Stimulated activated CD8-positive, alpha-beta memory T cell treated with anti-CD3 and anti-CD28 coated beads, Interleukin-15, amount 100 ng/mL, for 1 hour (primary cell): ENCODE results near the gene BDKRB1.
"Not testable (repeated sequence)": the region's sequence is repeated elsewhere in the genome, so short reads cannot be mapped to it uniquely, and the experiment has no call there.

ENCODE experiments used
- DNase-seq: peaks from one replicate; pipeline ENCODE4 v3.0.0-alpha.2; 2020; ENCODE audit warnings: low read depth

BDKRB1 gene

DNA sequence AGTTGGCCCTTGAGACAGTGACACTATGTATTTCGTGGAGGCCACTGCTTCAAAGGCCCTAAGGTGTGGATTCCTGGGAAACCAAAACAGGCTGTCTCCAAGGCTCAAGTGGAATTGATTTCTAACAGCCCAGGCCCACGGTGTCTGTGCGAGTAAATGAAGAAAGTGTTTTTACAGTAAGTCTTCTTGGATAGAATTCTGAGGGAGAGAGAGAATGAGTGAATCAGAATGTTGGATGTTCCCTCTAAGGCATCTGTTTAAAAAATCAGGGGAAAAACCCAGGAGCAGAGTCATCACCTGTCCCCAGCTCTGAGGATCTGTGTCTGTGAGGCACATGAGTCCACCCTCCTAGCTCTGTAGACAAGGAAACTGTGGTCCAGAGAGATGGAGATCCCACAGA is 22.3 kb upstream of the BDKRB1 start:
- DNase-seq: no peak

- DNase-seq: no peak
Observed at GRCh38 chr14:96235426-96235825, 20.6 kb upstream of the BDKRB1 start.

DNA sequence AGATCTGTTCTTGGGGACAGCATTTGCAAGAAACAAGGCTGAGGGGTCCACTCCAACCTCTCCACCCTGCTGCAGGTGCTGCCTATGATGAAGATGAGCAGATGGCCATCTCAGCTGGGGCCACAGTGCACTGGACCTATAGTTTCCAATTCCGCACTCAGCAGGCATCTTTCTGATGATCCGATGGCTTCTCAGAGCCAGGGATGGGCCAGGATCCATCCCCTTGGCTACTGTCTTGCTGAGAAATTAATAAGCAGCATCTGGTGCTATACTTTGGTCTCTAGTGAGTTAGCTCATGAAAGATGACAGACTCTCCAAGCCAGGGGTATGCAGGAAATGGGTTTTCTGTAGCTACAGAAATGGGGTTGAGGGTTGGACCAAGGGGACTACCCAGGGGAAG is 18.4 kb upstream of the BDKRB1 start:
- DNase-seq: no peak

DNA sequence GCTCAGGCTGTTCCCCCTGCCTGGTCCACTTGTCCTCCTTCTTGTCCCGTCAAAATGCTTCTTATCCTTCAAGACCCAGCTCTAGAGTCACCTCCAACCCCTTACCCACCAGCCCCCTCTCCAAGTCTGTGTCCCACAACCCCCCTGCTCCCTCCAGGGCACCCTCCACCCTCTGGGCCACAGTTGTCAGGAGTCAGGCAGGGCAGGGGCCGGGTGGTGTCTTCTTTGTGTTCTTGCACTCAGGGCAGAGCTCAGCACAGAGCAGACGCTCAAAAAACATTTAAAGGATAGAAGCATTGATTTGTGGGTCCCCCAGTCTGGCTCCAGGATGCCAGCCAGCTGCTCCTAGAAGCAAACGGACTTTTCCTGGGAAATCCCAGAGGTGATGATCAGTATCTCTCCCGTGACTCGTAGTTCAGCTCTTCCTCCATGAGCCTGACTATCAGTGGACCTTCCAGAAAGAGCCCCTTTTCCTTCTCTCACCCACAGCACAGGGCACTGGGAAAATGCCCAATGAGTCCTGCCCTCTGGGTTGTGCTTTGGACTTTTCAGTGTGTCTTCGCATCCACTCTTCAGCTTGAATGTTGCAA is 17.2 kb upstream of the BDKRB1 start:
- DNase-seq: no peak

DNA sequence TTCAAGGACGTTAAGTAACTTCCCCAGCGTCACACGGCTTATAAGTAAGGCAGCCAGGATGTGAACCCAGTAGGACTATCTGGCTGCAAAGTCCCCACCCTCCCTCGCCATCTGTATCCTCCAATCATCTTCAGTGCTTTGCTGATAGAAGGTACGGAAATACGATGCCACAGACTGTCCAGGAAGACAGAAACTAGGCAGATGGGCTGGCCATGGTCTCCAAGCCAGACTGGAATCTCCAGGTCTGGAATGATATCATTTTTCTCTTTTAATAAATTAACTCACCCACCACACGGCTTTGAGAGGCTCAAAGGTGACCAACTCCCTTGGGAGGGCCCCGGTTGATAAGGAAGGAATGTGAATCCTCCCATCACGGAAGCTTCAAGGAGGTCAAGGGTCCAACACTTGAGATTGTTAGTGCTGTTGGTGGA is 16.3 kb upstream of the BDKRB1 start:
- no peak for DNase-seq

- no peak for DNase-seq
Observed at GRCh38 chr14:96240641-96241040, 15.4 kb upstream of the BDKRB1 start.

GRCh38 chr14:96242126-96242525 is 13.9 kb upstream of the BDKRB1 start:
- no peak for DNase-seq

GRCh38 chr14:96243785-96244184 is 12.2 kb upstream of the BDKRB1 start:
- no peak for DNase-seq

- DNase-seq: not testable (repeated sequence)
Observed at GRCh38 chr14:96245074-96245473, 10.9 kb upstream of the BDKRB1 start.

GRCh38 chr14:96245710-96246538 is 10.1 kb upstream of the BDKRB1 start:
- no peak for DNase-seq

DNA sequence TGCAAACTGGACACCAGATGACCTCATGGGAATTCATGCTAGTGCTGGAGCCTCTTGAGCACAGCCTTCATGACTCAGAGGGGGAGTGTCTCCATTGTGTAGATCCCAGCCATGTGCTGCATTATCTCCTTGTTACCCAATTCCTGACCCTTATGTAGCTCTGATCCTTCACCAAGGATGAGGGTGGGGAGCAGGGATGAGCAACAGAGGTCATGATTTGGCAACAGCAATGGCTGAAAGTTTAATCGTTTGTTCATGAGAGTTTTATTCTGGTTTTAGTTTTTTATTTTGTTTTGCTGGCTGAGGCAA is 9.5 kb upstream of the BDKRB1 start:
- no peak for DNase-seq

- DNase-seq: no peak
Observed at GRCh38 chr14:96247031-96247430, 9.0 kb upstream of the BDKRB1 start.

- DNase-seq: no peak
Observed at GRCh38 chr14:96249029-96249428, 7.0 kb upstream of the BDKRB1 start.

GRCh38 chr14:96250485-96250884 is 5.5 kb upstream of the BDKRB1 start:
- DNase-seq: no peak

GRCh38 chr14:96251656-96252155 is 4.3 kb upstream of the BDKRB1 start:
- DNase-seq: no peak

- DNase-seq: no peak
Observed at GRCh38 chr14:96252323-96252998, 3.5 kb upstream of the BDKRB1 start.

DNA sequence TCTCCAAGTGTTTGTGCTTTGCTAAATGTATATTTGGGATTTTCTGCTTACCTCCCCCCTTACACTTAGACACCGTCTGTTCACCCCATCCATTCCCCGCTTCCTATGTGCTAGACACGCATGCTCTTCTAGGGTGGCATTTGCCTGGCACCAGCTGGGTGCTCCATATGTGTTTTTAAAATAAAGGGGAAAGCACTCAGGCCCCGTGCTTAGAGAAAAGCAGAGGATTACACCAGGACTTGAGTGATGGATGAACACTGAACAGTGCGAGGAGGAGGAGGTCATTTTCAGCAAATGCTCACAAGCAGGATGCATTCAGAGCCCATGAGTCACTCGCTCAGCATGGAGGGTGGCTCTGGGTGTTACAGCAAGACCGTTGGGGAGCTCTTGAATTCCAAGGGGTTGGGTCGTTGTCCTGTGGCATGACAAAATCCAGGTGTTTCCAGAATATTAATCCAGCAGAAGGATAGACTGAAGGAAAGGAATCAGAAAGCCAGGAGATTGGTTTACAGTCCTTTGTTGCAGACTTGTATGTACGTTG is 2.9 kb upstream of the BDKRB1 start:
- DNase-seq: no peak

DNA sequence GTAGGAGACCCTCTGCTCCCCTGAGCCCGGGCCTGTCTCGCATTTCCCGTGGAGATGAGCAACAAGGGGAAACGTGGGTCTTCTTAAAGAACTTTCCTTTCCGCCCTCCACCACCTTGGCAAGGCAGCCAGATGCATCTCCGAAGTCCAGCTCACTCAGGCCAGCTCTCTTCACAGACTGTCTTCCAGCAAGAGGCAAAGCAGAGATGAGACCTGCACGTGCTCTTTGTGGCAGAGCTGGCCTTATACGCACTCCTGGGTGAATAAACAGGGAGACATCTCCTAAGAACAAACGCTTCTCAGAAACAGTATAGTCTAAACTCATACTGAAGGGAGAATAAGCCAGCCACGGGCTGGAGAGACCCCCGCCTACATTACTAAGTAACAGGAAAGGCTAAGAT is 1.3 kb upstream of the BDKRB1 start:
- DNase-seq: no peak

DNA sequence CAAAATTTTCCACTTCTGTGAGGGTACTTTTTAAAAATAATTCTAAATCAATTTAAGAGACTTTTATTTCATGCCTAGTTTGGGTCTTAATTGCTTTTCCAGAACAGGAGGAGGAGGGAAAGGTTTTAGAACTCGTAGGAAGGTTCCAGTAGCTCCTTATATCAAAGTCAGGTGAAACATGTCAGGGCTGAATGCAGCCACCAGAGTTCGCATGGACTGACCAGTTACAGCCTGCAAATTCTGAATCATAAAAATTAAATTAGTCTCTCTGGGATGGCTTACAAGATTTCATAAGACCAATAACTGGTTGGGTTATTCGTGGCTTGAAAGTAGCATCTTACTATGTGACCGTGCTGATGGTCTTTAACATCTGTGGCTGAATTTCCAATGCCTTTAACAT is 397 bp downstream of the BDKRB1 start:
- DNase-seq: no peak

DNA sequence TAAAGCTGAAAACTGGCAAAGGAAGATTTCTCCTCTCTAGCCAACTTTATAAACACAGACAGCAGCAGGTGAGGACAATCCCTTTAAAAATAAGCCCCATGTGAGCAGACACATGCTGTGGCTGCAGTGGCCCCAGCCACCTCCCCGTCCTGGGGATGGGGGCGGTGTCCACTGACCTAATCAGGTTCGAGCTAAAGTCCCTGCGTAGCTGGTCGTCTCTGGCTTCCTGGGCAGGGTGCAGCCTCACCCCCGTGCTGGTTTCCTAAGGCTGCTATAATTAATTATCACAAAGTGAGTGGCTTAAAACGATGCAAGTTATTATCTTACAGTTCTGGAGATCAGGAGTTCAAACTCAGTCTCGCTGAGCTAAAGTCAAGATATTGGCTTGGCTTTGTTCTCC is 1.0 kb downstream of the BDKRB1 start:
- DNase-seq: no peak

- no peak for DNase-seq
Observed at GRCh38 chr14:96257900-96258299, 1.9 kb downstream of the BDKRB1 start.

DNA sequence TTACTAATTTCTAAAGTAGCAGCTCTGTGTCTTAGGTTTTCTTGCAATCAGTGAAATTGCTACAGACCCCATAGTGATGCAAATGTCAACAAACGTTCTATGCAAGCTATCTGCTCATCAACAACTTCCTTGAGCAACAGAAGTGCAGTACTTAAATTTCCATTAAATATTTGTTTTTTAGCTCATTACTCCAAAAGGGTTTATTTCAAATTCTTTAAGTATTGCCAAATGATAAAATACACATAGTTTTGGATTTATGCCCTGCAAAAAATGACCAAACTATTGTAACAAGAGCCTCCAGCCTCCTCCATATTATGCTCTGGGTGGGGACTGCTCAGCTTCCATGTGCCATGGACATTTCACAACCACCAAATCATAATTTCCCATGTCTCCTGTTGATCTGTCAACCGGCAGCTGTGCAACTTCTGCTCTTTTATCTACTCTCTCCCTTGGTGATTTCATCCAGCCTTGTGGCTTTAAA is 4.4 kb downstream of the BDKRB1 start:
- no peak for DNase-seq

- no peak for DNase-seq
Observed at GRCh38 chr14:96261053-96261452, 5.0 kb downstream of the BDKRB1 start.
